Gastrocnemius medialis (tissue), 4 donors: ENCODE data around the gene RASAL2. TPM values are rescaled to one million over a fixed set of nuclear protein-coding genes. Genes with fewer than 3 reads are reported as not detected.

Source experiments
- ATAC-seq, 2 donors: fragments of 150-250 bp; one replicate each; pipeline ENCODE4 v1.9.1; 2016
- DNase-seq, 2 donors: peaks; one replicate each; pipeline ENCODE4 v3.0.0-alpha.2; 2019
- H3K27ac ChIP-seq, 4 donors: fragments of 200-600 bp; sonication (generic); 1 replicate in 1 of 4; 2 replicates in 3 of 4; pipeline ENCODE4 v1.5.1; 2016 to 2018; ENCODE audit warnings: mild to moderate bottlenecking in 2 of 4, moderate library complexity in 1 of 4
- H3K27me3 ChIP-seq, 3 donors: fragments of 200-600 bp; sonication (generic) in 2 of 3; 1 replicate in 1 of 3; 2 replicates in 2 of 3; pipeline versions ENCODE4 v1.5.1 to v1.6.0; 2016 to 2019; ENCODE audit warnings: mild to moderate bottlenecking in 1 of 3, moderate library complexity in 1 of 3
- H3K36me3 ChIP-seq, 2 donors: fragments of 200-600 bp; sonication (generic) in 1 of 2; one replicate each; pipeline ENCODE4 v1.5.1; 2017 to 2018
- H3K4me1 ChIP-seq, 2 donors: fragments of 200-600 bp; sonication (generic) in 1 of 2; one replicate each; pipeline ENCODE4 v1.5.1; 2016 to 2017; ENCODE audit warnings: mild to moderate bottlenecking in 2 of 2
- H3K4me3 ChIP-seq, 4 donors: fragments of 200-600 bp; sonication (generic) in 3 of 4; 1 replicate in 1 of 4; 2 replicates in 3 of 4; pipeline ENCODE4 v1.5.1; 2016 to 2019; ENCODE audit warnings: mild to moderate bottlenecking in 2 of 4
- H3K9me3 ChIP-seq, 3 donors: fragments of 200-600 bp; sonication (generic) in 2 of 3; 1 replicate in 1 of 3; 2 replicates in 2 of 3; pipeline ENCODE4 v1.5.1; 2016 to 2019
- CTCF ChIP-seq, 5 experiments: fragments of 450-650 bp in 3 of 5; fragments of 200-600 bp in 2 of 5; sonication (generic) in 2 of 5; IDR thresholded peaks in 4 of 5; conservative IDR thresholded peaks in 1 of 5; 1 replicate in 4 of 5; 2 replicates in 1 of 5; pipeline ENCODE4 v1.5.1; 2016 to 2019; ENCODE audit warnings: antibody characterized with exemption in 5 of 5, mild to moderate bottlenecking in 3 of 5, moderate library complexity in 3 of 5
- POLR2A ChIP-seq, 2 donors: fragments of 450-650 bp; IDR thresholded peaks; one replicate each; pipeline ENCODE4 v1.6.1; 2017; ENCODE audit warnings: antibody characterized with exemption in 2 of 2, mild to moderate bottlenecking in 2 of 2, moderate library complexity in 2 of 2
- in situ Hi-C, 4 donors: fragments of 200-750 bp; cut with MboI; loops; one replicate each; pipeline versions ENCODE4 v1.15.0 to v1.8.0; 2017; ENCODE audit warnings: low sequenced_read_pairs in 4 of 4
- intact Hi-C: fragments of 100-400 bp; cut with DNase I; formaldehyde crosslinking; loops from one replicate; pipeline ENCODE4 v1.15.1; 2023; ENCODE audit warnings: low total_unique reads
- total RNA-seq, 4 donors: library from RNA; depleted of rRNA; stranded (reverse); fragments of >200 nt; gene quantifications; one replicate each; pipeline versions ENCODE4 v1.1.0 to v1.2.3, GENCODE V29; 2016

The RASAL2 gene
- total RNA-seq, 4 donors from 2014 or later: 7.6 to 13.4 (median 8.8) TPM

- in situ Hi-C loops: loop anchor here in 1 of 4 donors (25.0 kb wide), 1 partner anchor 204 kb away; no protein-coding TSS in a partner anchor
- Histone ChIP-seq H3K27ac (no peak overlapping the region), H3K36me3 (no peaks in the 10 kb centered on the region), H3K4me3 (no peak overlapping the region), H3K4me1 (no peaks in the 10 kb centered on the region), H3K9me3 (no peaks in the 10 kb centered on the region), H3K27me3 (no peaks in the 10 kb centered on the region)
- DNase-seq (no peak), ATAC-seq (no peak)
- intact Hi-C loops: no loop called here
- TF ChIP-seq POLR2A (IDR thresholded peaks at IDR 0.05) (no peak), CTCF (IDR thresholded peaks at IDR 0.05 in 4 of 5, conservative IDR thresholded peaks at IDR 0.05 in 1 of 5) (no peak)
These were observed 397.1 kb downstream of the RASAL2 start for GRCh38 chr1:178490967-178491366.

GRCh38 chr1:178491721-178492120, 397.8 kb downstream of the RASAL2 start:
- intact Hi-C loops: no loop called here
- H3K27me3 ChIP-seq: no peaks in the 10 kb centered on the region
- DNase-seq (no peak), ATAC-seq (no peak)
- in situ Hi-C loops: loop anchor here in 1 of 4 donors (25.0 kb wide), 1 partner anchor 204 kb away; no protein-coding TSS in a partner anchor
- H3K27ac ChIP-seq: no peak overlapping the region
- no peak overlapping the region for H3K4me3 ChIP-seq
- no peaks in the 10 kb centered on the region for H3K9me3 ChIP-seq
- H3K4me1 ChIP-seq: no peaks in the 10 kb centered on the region
- H3K36me3 ChIP-seq: no peaks in the 10 kb centered on the region
- TF ChIP-seq CTCF (IDR thresholded peaks at IDR 0.05 in 4 of 5, conservative IDR thresholded peaks at IDR 0.05 in 1 of 5): no peak
- TF ChIP-seq POLR2A (IDR thresholded peaks at IDR 0.05): no peak

- DNase-seq (no peak), ATAC-seq (no peak)
- H3K9me3 ChIP-seq: no peaks in the 10 kb centered on the region
- no peak overlapping the region for H3K27ac ChIP-seq
- H3K4me3 ChIP-seq: no peak overlapping the region
- no peaks in the 10 kb centered on the region for H3K36me3 ChIP-seq
- H3K4me1 ChIP-seq: no peaks in the 10 kb centered on the region
- H3K27me3 ChIP-seq: no peaks in the 10 kb centered on the region
- no peak for TF ChIP-seq POLR2A (IDR thresholded peaks at IDR 0.05)
- no peak for TF ChIP-seq CTCF (IDR thresholded peaks at IDR 0.05 in 4 of 5, conservative IDR thresholded peaks at IDR 0.05 in 1 of 5)
- intact Hi-C loops (no loop called here), in situ Hi-C loops (loop anchor here in 1 of 4 donors (25.0 kb wide), 1 partner anchor 205 kb away; no protein-coding TSS in a partner anchor)
These were observed 398.4 kb downstream of the RASAL2 start for GRCh38 chr1:178492341-178492740.

- intact Hi-C loops: no loop called here
These were observed 399.4 kb downstream of the RASAL2 start for GRCh38 chr1:178493301-178493741.

More at GRCh38 chr1:178493301-178493741, 399.4 kb downstream of the RASAL2 start:
- Histone ChIP-seq H3K27ac (no peak overlapping the region), H3K36me3 (no peaks in the 10 kb centered on the region), H3K27me3 (no peaks in the 10 kb centered on the region), H3K4me3 (no peak overlapping the region), H3K9me3 (no peaks in the 10 kb centered on the region), H3K4me1 (no peaks in the 10 kb centered on the region)
- in situ Hi-C loops: loop anchor here in 1 of 4 donors (25.0 kb wide), 1 partner anchor 206 kb away; no protein-coding TSS in a partner anchor
- DNase-seq (no peak), ATAC-seq (no peak)
- TF ChIP-seq CTCF (IDR thresholded peaks at IDR 0.05 in 4 of 5, conservative IDR thresholded peaks at IDR 0.05 in 1 of 5) (no peak), POLR2A (IDR thresholded peaks at IDR 0.05) (no peak)
